KMS-11 (cell line): ENCODE data around the gene HDAC10.

ENCODE experiments used
- H2AFZ ChIP-seq: fragments of 200-600 bp; sonication (generic); 2 replicates; pipeline ENCODE4 v1.6.1; 2016; ENCODE audit warnings: antibody characterized with exemption, mixed run types, low read depth
- H3K27ac ChIP-seq: fragments of 200-600 bp; sonication (generic); 2 replicates; pipeline ENCODE4 v1.6.1; 2016; ENCODE audit warnings: mild to moderate bottlenecking, mixed run types
- H3K27me3 ChIP-seq: fragments of 200-600 bp; sonication (generic); 2 replicates; pipeline ENCODE4 v1.6.1; 2017; ENCODE audit warnings: mild to moderate bottlenecking, low read depth, mixed run types, moderate library complexity; ENCODE audit not compliant: insufficient read depth
- H3K36me3 ChIP-seq: fragments of 200-600 bp; sonication (generic); 2 replicates; pipeline ENCODE4 v1.6.1; 2017; ENCODE audit warnings: mild to moderate bottlenecking, mixed run types; ENCODE audit not compliant: insufficient read depth
- H3K4me1 ChIP-seq: fragments of 200-600 bp; sonication (generic); 2 replicates; pipeline ENCODE4 v1.6.1; 2016; ENCODE audit warnings: mild to moderate bottlenecking, low read depth, mixed run types; ENCODE audit not compliant: poor library complexity, severe bottlenecking
- H3K4me2 ChIP-seq: fragments of 200-600 bp; sonication (generic); 2 replicates; pipeline ENCODE4 v1.7.0; 2016; ENCODE audit warnings: mild to moderate bottlenecking, mixed run types
- H3K4me3 ChIP-seq: fragments of 200-600 bp; sonication (generic); IDR thresholded peaks from 2 replicates; pipeline ENCODE4 v1.6.1; 2017; ENCODE audit warnings: low read depth, low read length, mixed read lengths; ENCODE audit not compliant: insufficient read depth
- H3K79me2 ChIP-seq: fragments of 200-600 bp; sonication (generic); 2 replicates; pipeline ENCODE4 v1.6.1; 2016; ENCODE audit warnings: low read depth, mixed run types; ENCODE audit not compliant: insufficient read depth
- H3K9ac ChIP-seq: fragments of 200-600 bp; sonication (generic); 2 replicates; pipeline ENCODE4 v1.6.1; 2016; ENCODE audit warnings: mild to moderate bottlenecking, mixed run types
- H4K20me1 ChIP-seq: fragments of 200-600 bp; sonication (generic); 2 replicates; pipeline ENCODE4 v1.6.1; 2016; ENCODE audit warnings: mild to moderate bottlenecking, mixed run types; ENCODE audit not compliant: insufficient read depth
- TF ChIP-seq, protein P1 (sequence below): fragments of 200-600 bp; sonication (generic); conservative IDR thresholded peaks from 2 replicates; pipeline ENCODE4 v1.6.1; 2017; ENCODE audit warnings: low read depth, mild to moderate bottlenecking, antibody characterized with exemption, low read length, moderate library complexity, mixed read lengths

Gene HDAC10

DNA sequence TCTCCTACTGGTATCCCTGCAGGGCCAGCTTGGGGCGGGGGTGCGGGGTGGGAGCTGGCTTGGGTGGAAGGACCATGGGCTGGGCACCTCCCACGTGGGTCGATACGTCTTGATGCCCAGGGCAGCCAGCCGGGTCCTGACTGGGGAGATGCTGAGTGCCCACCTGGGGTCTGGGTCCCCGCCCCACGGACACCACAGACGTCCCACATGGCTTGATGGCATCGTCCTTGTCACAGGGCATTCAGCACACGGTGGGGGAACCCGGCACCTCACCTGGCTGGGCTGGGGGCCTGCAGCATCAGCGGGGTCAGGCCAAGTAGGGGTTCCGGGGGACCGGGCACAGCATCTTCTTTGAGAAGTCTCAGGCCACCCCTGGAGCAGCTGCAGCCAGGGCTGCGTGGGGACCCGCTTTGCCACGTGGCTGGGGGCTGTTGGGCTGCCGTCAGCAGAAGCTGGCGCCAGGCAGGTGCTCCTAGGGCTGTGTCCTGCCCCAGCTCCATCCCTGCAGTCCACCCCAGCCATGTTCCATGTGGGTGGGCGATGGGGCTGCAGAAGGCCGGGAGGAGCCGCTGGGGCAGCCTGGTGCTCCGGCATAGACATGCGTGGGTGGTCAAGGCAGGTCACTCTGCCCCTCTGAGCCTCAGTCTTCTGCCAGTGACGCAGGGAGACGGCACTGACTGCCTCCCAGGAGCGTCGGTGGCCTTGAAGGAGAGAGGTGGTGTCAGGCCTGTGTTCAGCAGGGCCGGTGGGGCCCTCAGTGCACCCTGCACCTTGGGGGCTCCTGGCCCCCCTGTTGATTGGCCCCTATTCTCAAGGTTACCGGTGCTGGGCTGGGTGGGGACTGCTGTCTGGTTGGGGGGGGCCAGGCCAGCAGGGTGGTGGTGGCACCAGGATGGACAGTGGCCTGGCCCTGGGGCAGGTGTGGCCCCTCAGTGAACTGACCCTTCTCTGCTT, 41.8 kb downstream of the HDAC10 start:
- H3K27ac ChIP-seq: no peak overlapping the region
- H3K79me2 ChIP-seq: no peaks in the 10 kb centered on the region
- TF ChIP-seq, protein P1, sequence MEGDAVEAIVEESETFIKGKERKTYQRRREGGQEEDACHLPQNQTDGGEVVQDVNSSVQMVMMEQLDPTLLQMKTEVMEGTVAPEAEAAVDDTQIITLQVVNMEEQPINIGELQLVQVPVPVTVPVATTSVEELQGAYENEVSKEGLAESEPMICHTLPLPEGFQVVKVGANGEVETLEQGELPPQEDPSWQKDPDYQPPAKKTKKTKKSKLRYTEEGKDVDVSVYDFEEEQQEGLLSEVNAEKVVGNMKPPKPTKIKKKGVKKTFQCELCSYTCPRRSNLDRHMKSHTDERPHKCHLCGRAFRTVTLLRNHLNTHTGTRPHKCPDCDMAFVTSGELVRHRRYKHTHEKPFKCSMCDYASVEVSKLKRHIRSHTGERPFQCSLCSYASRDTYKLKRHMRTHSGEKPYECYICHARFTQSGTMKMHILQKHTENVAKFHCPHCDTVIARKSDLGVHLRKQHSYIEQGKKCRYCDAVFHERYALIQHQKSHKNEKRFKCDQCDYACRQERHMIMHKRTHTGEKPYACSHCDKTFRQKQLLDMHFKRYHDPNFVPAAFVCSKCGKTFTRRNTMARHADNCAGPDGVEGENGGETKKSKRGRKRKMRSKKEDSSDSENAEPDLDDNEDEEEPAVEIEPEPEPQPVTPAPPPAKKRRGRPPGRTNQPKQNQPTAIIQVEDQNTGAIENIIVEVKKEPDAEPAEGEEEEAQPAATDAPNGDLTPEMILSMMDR: no peak
- H3K9ac ChIP-seq: no peak overlapping the region
- H3K4me3 ChIP-seq: no peak overlapping the region
- H3K27me3 ChIP-seq: no peaks in the 10 kb centered on the region
- no peaks in the 10 kb centered on the region for H3K4me1 ChIP-seq
- no peak overlapping the region for H3K4me2 ChIP-seq
- H4K20me1 ChIP-seq: no peaks in the 10 kb centered on the region
- H2AFZ ChIP-seq: no peak overlapping the region
- no peaks in the 10 kb centered on the region for H3K36me3 ChIP-seq

DNA sequence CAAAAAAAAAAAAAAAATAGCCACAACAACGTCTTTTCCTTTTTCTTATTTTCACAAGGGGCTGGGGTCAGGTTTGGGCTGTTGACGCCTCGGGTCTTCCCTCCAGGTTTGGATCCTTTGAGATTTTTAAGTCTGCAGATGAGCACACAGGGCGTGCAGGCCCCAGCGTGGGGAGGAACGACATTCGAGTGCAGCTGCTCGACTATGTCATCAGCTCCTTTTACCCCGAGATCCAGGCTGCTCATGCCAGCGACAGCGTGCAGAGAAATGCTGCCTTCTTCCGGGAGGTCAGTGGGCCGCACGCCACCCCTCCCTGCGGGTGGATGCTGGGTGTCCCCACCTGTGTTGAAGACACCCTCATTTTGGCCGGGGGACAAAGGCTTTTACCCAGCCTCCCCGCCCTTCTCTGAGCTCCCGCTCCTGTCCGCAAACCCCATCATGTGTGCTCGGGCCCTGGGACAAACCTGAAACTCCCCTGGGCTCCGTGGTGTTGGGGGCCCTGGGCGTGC, 42.6 kb downstream of the HDAC10 start:
- TF ChIP-seq, protein P1: no peak
- Histone ChIP-seq H4K20me1 (no peaks in the 10 kb centered on the region), H3K9ac (no peak overlapping the region), H3K36me3 (no peaks in the 10 kb centered on the region), H3K79me2 (no peaks in the 10 kb centered on the region), H2AFZ (no peak overlapping the region), H3K27ac (no peak overlapping the region), H3K4me3 (no peak overlapping the region), H3K27me3 (no peaks in the 10 kb centered on the region), H3K4me2 (no peak overlapping the region), H3K4me1 (no peaks in the 10 kb centered on the region)

DNA sequence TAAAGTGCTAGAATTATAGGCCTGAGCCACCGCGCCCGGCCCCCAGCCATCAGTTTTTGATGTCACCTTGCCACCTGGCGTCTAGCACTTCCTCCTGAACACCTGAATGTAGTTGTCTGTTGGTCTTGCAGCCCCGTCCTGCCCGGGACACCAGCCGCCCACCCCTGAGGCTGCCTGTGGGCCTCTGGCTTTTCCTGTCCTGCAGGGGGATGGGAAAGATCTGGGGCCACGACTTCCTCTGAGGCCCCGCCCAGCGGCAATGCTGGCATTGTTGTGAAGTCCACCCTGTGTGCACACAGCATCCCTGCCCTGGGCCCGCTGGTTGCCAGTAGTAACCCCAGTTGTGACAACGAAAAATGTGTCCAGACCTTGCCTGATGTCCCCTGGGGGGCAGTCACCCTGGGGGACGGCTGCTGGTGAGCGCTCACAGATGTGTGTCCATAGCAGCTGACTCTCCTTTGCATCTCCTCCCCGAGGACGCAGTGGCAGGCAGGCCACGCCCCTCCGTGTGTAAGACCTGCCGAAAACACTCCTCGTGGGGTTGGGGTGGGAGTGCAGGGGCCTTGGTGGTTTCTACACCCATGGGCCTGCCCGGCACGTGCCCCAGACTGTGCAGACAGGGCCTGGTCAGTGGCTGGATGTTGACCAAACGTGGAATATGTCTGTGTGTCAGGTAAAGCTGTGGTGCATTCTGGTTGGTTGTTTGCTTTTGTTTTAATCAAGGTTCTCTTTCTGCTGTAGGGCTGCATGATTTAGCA, 43.5 kb downstream of the HDAC10 start:
- no peak overlapping the region for H3K4me2 ChIP-seq
- no peak overlapping the region for H3K9ac ChIP-seq
- H3K36me3 ChIP-seq: no peaks in the 10 kb centered on the region
- H4K20me1 ChIP-seq: no peaks in the 10 kb centered on the region
- peaks cover 6% of the 10 kb centered on the region; the same call in 1 of the 2 replicates for H3K79me2 ChIP-seq
- H3K4me3 ChIP-seq: no peak overlapping the region
- no peak overlapping the region for H2AFZ ChIP-seq
- TF ChIP-seq, protein P1: no peak
- H3K27ac ChIP-seq: no peak overlapping the region
- H3K4me1 ChIP-seq: no peaks in the 10 kb centered on the region
- H3K27me3 ChIP-seq: no peaks in the 10 kb centered on the region

DNA sequence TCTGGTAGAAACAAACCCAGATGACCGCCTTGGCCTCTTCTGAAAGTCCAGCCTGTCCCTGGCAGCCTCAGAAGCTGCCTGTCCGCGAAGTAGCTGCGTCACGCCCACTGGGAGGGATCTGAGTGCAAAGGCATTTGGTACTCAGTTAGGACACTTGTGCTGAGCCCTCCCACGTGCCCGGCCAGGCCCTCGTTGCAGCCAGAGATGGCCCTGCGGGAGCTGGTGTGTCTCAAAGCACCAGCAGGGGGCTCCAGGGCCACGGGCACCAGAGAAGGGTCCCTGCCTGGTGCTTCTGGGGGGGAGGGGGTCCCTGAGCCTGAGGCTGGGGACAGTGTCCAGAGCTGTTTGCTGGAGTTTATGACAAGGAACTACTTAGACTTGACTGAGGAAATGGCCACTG, 44.5 kb downstream of the HDAC10 start:
- no peaks in the 10 kb centered on the region for H3K4me1 ChIP-seq
- H3K4me3 ChIP-seq: no peak overlapping the region
- peaks cover 6% of the 10 kb centered on the region; the same call in 1 of the 2 replicates for H3K79me2 ChIP-seq
- H2AFZ ChIP-seq: no peak overlapping the region
- no peaks in the 10 kb centered on the region for H4K20me1 ChIP-seq
- H3K36me3 ChIP-seq: no peaks in the 10 kb centered on the region
- no peaks in the 10 kb centered on the region for H3K27me3 ChIP-seq
- H3K4me2 ChIP-seq: no peak overlapping the region
- no peak overlapping the region for H3K9ac ChIP-seq
- no peak overlapping the region for H3K27ac ChIP-seq
- TF ChIP-seq, protein P1: peak; percentile 24; the same call in 1 of the 2 replicates
